NCI-H2029 treated with DMSO at 0.1 percent for 48 hours (cell line): ENCODE data around the gene PDK2.

ENCODE experiments used
- DNase-seq: peaks from one replicate; lab custom pipeline; 2025; lab: John Stamatoyannopoulos, UW

PDK2 gene

GRCh38 chr17:50079334-50080095 lies 15.6 kb upstream of the PDK2 start:
- no peak for DNase-seq

DNA sequence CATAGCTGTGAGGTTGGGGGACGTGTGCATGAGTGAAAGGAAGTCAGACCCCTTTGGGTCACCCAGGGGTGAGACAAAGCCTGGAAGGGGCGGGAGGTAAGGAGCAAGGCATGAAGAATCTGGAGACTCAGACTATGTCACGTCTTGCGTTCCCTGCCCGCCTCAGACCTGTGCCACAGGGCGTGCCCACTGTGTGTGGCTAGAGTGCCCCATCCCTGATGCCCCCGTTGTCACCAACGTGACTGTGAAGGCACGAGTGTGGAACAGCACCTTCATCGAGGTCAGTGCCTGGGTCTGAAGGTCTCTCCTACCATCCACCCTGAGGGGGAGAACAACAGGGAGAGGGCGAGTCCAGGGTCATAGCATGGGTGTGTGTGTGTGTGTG lies 15.1 kb upstream of the PDK2 start:
- no peak for DNase-seq

DNA sequence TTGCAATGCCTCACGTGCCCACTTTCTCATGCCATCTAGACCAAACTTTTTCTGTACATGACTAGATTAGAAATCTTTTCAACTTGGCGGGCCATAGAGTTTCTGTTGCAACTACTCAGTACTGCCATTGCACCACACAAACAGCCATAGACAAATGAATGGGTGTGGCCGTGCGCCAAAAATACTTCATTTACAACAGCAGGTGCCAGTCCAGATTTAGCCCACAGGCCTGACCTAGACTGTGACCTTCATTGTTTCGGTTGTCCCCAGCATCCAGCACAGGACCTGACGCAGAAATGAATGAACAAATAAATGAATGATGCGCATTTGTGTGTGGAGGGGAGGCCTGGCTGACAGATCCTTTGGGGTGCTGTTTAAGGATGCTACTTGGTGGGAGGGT lies 14.3 kb upstream of the PDK2 start:
- no peak for DNase-seq

- no peak for DNase-seq
Observed at GRCh38 chr17:50081757-50082156, 13.4 kb upstream of the PDK2 start.

DNA sequence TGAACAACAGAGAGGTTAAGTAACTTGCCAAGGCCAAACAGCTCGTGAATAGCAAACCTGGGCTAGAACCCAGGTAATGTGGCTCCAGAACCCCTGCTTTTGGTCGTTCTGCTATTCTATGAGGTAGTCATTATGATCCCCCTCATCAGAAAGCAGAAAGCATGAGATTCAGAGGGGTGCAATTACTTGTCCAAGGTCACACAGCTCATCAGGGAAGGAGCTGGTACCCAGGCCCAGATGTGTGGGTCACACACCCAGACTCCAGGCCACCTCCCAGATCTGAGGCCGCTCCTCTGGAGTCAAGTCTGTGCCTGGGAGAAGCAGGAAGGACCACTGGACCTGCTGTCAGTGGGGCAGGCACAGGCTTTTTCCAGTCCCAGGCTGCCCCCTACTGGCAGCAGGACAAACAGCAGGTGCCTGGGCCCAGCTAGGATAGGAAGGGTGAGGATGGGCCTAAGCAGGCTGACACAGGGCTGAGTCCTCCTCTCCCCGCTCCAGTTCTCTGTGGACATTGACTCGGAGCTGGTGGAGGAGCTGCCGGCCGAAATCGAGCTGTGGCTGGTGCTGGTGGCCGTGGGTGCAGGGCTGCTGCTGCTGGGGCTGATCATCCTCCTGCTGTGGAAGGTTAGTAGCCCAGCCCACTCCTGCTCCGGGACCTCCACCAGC lies 7.8 kb upstream of the PDK2 start:
- peak; percentile 34 for DNase-seq

- no peak for DNase-seq
Observed at GRCh38 chr17:50087912-50088405, 7.2 kb upstream of the PDK2 start.

DNA sequence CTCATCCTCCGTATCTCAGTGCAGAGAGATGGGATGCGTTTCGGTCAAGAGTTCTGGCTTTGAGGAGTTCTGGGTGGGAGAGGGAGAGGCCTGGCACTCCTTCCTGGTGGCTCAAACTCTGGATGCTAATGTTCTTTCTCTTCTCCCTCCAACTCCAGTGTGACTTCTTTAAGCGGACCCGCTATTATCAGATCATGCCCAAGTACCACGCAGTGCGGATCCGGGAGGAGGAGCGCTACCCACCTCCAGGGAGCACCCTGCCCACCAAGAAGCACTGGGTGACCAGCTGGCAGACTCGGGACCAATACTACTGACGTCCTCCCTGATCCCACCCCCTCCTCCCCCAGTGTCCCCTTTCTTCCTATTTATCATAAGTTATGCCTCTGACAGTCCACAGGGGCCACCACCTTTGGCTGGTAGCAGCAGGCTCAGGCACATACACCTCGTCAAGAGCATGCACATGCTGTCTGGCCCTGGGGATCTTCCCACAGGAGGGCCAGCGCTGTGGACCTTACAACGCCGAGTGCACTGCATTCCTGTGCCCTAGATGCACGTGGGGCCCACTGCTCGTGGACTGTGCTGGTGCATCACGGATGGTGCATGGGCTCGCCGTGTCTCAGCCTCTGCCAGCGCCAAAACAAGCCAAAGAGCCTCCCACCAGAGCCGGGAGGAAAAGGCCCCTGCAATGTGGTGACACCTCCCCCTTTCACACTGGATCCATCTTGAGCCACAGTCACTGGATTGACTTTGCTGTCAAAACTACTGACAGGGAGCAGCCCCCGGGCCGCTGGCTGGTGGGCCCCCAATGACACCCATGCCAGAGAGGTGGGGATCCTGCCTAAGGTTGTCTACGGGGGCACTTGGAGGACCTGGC lies 6.0 kb upstream of the PDK2 start:
- DNase-seq: no peak

DNA sequence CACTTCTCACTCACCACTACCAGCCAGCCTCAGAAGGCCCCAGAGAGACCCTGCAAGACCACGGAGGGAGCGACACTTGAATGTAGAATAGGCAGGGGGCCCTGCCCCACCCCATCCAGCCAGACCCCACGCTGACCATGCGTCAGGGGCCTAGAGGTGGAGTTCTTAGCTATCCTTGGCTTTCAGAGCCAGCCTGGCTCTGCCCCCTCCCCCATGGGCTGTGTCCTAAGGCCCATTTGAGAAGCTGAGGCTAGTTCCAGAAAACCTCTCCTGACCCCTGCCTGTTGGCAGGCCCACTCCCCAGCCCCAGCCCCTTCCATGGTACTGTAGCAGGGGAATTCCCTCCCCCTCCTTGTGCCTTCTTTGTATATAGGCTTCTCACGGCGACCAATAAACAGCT lies 5.1 kb upstream of the PDK2 start:
- no peak for DNase-seq

GRCh38 chr17:50090971-50091917 lies 3.9 kb upstream of the PDK2 start:
- DNase-seq: no peak

DNA sequence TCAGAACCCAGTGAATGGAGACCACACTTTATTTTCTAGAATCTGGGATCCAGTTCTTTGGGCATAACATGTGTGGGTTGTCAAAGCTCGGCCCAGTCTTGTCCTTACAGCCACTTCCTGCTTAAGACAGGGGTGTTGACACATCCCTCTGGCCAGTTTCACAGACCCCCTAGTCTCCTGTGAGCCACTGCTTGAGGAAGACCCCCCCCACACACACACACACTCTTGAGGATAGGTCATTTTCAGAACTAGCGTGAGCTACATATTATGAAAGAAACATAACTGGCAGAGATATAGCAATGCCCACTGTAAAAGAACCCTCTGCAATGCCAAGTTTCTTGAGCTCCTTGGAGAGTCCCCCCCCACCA lies 3.2 kb upstream of the PDK2 start:
- no peak for DNase-seq

DNA sequence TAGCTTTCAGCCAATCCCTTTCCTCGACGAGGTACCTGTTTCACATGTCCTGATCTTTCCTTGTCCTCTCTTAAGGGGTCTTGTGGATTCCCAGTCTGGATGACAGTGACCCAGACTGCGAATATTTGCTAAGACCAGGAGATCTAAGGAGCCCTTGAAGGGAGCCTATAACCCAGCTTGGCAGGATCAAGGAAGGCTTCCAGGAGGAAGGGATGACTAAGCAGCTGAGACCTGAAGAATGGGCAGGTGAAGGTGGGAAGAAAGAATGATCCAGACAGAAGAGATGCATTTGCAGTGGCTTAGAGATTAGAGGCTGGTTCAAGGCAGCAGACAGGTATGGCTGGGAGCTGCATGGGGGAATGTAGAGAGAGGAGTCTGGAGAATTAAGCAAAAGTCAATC lies 1.9 kb upstream of the PDK2 start:
- no peak for DNase-seq

DNA sequence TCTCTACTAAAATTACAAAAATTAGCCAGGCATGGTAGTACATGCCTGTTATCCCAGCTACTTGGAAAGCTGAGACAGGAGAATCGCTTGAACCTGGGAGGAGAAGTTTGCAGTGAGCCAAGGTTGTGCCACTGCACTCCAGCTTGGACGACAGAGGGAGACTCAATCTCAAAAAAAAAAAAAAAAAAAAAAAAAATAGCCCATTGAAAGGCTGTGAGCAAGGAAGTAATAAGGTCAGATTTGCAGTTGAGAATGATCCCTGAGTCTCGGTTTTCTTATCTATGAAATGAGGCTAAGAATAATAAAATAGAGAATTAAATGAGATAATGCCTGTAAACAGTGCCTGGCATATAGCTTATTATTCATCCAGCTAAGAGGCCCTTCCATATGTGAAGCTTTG lies 1.3 kb upstream of the PDK2 start:
- no peak for DNase-seq

- DNase-seq: peak; percentile 67
Observed at GRCh38 chr17:50094243-50094752, 853 bp upstream of the PDK2 start.

DNA sequence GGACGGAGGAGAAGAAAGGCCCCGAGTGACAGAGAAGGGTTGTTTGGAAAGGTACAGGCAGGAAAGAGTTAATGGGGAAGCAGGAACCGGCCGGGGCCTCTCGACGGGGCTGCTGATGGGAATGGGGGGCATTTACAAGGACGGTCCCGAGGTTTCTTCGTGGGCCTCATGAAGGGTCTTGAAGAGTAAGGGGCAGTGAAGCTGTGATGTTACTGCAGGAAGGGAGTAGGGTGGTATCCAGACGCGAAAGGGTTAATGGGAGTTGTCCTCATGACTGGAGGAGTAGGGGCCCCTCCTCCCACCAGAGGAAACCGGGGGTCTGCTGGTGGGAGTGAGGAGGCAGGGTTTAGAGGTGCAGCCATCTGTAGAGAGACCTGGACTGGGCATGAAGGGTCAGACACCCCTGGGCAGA lies 481 bp downstream of the PDK2 start:
- DNase-seq: no peak

- no peak for DNase-seq
Observed at GRCh38 chr17:50096092-50096491, 941 bp downstream of the PDK2 start.

GRCh38 chr17:50096758-50097157 lies 1.6 kb downstream of the PDK2 start:
- DNase-seq: no peak

- no peak for DNase-seq
Observed at GRCh38 chr17:50097455-50097854, 2.3 kb downstream of the PDK2 start.

- DNase-seq: no peak
Observed at GRCh38 chr17:50097926-50098325, 2.8 kb downstream of the PDK2 start.

GRCh38 chr17:50098583-50098982 lies 3.4 kb downstream of the PDK2 start:
- no peak for DNase-seq

GRCh38 chr17:50099003-50099402 lies 3.9 kb downstream of the PDK2 start:
- DNase-seq: no peak

DNA sequence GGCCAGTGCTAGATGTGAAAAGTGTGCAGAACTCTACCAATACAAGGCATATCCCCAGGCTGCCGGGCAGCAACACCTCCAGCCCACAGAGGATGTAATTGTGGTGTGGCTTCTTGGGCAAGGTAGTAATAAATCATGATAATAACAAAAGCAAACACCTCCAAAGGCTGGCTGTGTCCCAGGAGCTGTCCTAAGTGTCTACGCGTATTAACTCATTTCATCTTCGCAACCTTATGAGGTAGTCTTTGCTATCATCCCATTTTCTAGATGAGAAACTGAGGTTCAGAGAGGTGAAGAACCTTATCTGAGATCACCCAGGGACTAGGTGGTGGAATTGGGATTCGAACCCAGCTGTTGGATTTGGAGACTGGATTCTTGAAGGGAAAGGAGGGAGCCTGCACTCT lies 5.3 kb downstream of the PDK2 start:
- no peak for DNase-seq
